Measurements from ENCODE around the gene TOP3B. TPM values are rescaled to one million over a fixed set of nuclear protein-coding genes. Genes with fewer than 3 reads are reported as not detected.
A peak's percentile ranks its signal among the peaks of the same experiment; 100 is the strongest.

Gene TOP3B
- total and polyA plus RNA-seq, 4 donors, result 6.0 to 26.9 (median 8.8) TPM

- TF ChIP-seq, protein P1, sequence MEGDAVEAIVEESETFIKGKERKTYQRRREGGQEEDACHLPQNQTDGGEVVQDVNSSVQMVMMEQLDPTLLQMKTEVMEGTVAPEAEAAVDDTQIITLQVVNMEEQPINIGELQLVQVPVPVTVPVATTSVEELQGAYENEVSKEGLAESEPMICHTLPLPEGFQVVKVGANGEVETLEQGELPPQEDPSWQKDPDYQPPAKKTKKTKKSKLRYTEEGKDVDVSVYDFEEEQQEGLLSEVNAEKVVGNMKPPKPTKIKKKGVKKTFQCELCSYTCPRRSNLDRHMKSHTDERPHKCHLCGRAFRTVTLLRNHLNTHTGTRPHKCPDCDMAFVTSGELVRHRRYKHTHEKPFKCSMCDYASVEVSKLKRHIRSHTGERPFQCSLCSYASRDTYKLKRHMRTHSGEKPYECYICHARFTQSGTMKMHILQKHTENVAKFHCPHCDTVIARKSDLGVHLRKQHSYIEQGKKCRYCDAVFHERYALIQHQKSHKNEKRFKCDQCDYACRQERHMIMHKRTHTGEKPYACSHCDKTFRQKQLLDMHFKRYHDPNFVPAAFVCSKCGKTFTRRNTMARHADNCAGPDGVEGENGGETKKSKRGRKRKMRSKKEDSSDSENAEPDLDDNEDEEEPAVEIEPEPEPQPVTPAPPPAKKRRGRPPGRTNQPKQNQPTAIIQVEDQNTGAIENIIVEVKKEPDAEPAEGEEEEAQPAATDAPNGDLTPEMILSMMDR (IDR thresholded peaks at IDR 0.05; ENCODE audit: low read depth, low read length, missing input control), result no peak
- TF ChIP-seq GABPA (IDR thresholded peaks at IDR 0.05 in 1 of 2, conservative IDR thresholded peaks at IDR 0.05 in 1 of 2) (no peak), YY1 (IDR thresholded peaks at IDR 0.05) (no peak), RAD21 (IDR thresholded peaks at IDR 0.05) (no peak), HNF4A (conservative IDR thresholded peaks at IDR 0.05) (no peak)
- Histone ChIP-seq H3K9ac (ENCODE audit: low read depth in 1 of 2, low read length in 2 of 2) (no peak overlapping the region), H3K4me3 (ENCODE audit: low read depth in 1 of 3, low read length in 3 of 3) (no peak overlapping the region), H3K27ac (ENCODE audit: low read depth in 1 of 2, low read length in 2 of 2) (no peak overlapping the region), H3K36me3 (ENCODE audit: control insufficient read depth in 4 of 4, insufficient read depth in 3 of 4, low read depth in 1 of 4, low read length in 3 of 4) (peaks cover 0 to 2% (median under 1%) of the 10 kb centered on the region in 4 donors), H3K9me3 (ENCODE audit: control insufficient read depth in 4 of 4, low read length in 3 of 4) (no peaks in the 10 kb centered on the region), H3K4me1 (ENCODE audit: control insufficient read depth in 4 of 4, insufficient read depth in 4 of 4, low read length in 3 of 4) (peaks cover 8 to 28% (median 19%) of the 10 kb centered on the region in 4 donors), H3K27me3 (ENCODE audit: control insufficient read depth in 4 of 4, insufficient read depth in 4 of 4, low read length in 3 of 4) (no peaks in the 10 kb centered on the region)
- 90% methylated on average over 12 of the region's 12 CpGs for WGBS
- DNase-seq (ENCODE audit: low spot score), result no peak
These were observed 36.2 kb downstream of the TOP3B start for GRCh38 chr22:21946262-21946925.

DNA sequence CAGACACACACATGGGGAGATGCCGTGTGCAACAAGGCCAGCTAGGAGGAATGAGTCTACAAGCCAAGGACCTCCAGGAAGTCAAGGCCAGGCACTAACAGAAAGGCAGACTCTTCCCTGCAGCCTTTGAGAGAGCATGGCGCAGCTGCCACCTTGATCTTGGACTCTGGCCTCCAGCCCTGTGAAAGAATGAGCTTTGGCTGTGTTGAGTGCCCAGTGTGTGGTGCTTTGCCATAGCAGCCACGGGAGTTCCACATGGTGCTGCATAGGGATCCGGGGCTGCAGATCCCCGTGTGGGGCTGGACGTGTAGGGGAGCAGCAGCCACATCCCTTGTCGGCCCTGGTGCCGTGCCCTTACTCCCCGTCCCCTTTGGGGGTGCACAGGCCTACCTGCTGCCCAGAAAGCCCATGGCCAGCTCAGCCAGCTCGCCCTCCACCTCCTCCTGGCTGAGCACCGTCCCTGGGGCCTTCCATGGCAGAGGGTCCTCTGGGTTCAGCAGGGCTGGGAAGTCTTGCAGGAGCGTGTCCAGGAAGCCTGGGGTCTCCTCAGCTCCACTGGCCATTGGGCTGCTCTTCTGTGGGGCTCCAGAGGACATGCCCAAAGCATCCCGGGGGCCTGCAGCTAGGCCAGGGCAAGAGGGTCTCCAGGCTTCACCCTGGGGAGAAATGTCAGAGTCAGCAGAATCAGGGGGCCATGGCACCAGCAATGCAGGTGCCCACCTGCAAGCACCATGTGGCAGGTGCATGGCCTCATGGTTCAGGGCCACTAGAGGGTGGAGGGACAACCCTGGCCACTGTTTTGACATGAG lies 36.9 kb downstream of the TOP3B start:
- Histone ChIP-seq H3K4me1 (ENCODE audit: control insufficient read depth in 4 of 4, insufficient read depth in 4 of 4, low read length in 3 of 4) (peaks cover 8 to 28% (median 20%) of the 10 kb centered on the region in 4 donors), H3K9ac (ENCODE audit: low read depth in 1 of 2, low read length in 2 of 2) (no peak overlapping the region), H3K27me3 (ENCODE audit: control insufficient read depth in 4 of 4, insufficient read depth in 4 of 4, low read length in 3 of 4) (no peaks in the 10 kb centered on the region), H3K9me3 (ENCODE audit: control insufficient read depth in 4 of 4, low read length in 3 of 4) (no peaks in the 10 kb centered on the region), H3K4me3 (ENCODE audit: low read depth in 1 of 3, low read length in 3 of 3) (no peak overlapping the region), H3K36me3 (ENCODE audit: control insufficient read depth in 4 of 4, insufficient read depth in 3 of 4, low read depth in 1 of 4, low read length in 3 of 4) (peaks cover 0 to 2% (median under 1%) of the 10 kb centered on the region in 4 donors), H3K27ac (ENCODE audit: low read depth in 1 of 2, low read length in 2 of 2) (no peak overlapping the region)
- WGBS, result 78% methylated on average over 13 of the region's 13 CpGs
- no peak for DNase-seq (ENCODE audit: low spot score)
- TF ChIP-seq YY1 (IDR thresholded peaks at IDR 0.05) (peak; percentile 33), RXRA (IDR thresholded peaks at IDR 0.05) (peak in 1 of 2 donors; percentile 49), FOXA1 (IDR thresholded peaks at IDR 0.05) (no peak), HNF4A (conservative IDR thresholded peaks at IDR 0.05) (peak; percentile 71 to 83)
- TF ChIP-seq, protein P2, sequence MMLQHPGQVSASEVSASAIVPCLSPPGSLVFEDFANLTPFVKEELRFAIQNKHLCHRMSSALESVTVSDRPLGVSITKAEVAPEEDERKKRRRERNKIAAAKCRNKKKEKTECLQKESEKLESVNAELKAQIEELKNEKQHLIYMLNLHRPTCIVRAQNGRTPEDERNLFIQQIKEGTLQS (IDR thresholded peaks at IDR 0.05), result no peak

GRCh38 chr22:21944871-21945270 lies 37.7 kb downstream of the TOP3B start:
- H3K27ac ChIP-seq (ENCODE audit: low read depth in 1 of 2, low read length in 2 of 2), result no peak overlapping the region
- no peak overlapping the region for H3K4me3 ChIP-seq (ENCODE audit: low read depth in 1 of 3, low read length in 3 of 3)
- peaks cover 8 to 28% (median 20%) of the 10 kb centered on the region in 4 donors for H3K4me1 ChIP-seq (ENCODE audit: control insufficient read depth in 4 of 4, insufficient read depth in 4 of 4, low read length in 3 of 4)
- no peak for DNase-seq (ENCODE audit: low spot score)
- TF ChIP-seq RAD21 (IDR thresholded peaks at IDR 0.05) (no peak), HNF4A (conservative IDR thresholded peaks at IDR 0.05) (no peak), JUND (IDR thresholded peaks at IDR 0.05) (no peak), YY1 (IDR thresholded peaks at IDR 0.05) (no peak), TAF1 (conservative IDR thresholded peaks at IDR 0.05) (no peak), NR2F2 (IDR thresholded peaks at IDR 0.05) (no peak), RXRA (IDR thresholded peaks at IDR 0.05) (no peak)
- TF ChIP-seq, protein P3, sequence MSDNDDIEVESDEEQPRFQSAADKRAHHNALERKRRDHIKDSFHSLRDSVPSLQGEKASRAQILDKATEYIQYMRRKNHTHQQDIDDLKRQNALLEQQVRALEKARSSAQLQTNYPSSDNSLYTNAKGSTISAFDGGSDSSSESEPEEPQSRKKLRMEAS (IDR thresholded peaks at IDR 0.05), result no peak
- H3K27me3 ChIP-seq (ENCODE audit: control insufficient read depth in 4 of 4, insufficient read depth in 4 of 4, low read length in 3 of 4), result no peaks in the 10 kb centered on the region
- no peak overlapping the region for H3K9ac ChIP-seq (ENCODE audit: low read depth in 1 of 2, low read length in 2 of 2)
- peaks cover 0 to 2% (median under 1%) of the 10 kb centered on the region in 4 donors for H3K36me3 ChIP-seq (ENCODE audit: control insufficient read depth in 4 of 4, insufficient read depth in 3 of 4, low read depth in 1 of 4, low read length in 3 of 4)
- WGBS, result 88% methylated on average over 7 of the region's 7 CpGs
- no peaks in the 10 kb centered on the region for H3K9me3 ChIP-seq (ENCODE audit: control insufficient read depth in 4 of 4, low read length in 3 of 4)

Measured in liver (tissue), 9 donors.